Osteoblast (primary cell): ENCODE data around the gene SLC1A4. TPM values are rescaled to one million over a fixed set of nuclear protein-coding genes. Genes with fewer than 3 reads are reported as not detected.

Source experiments
- DNase-seq: peaks from one replicate; pipeline ENCODE4 v3.0.0; 2011; ENCODE audit warnings: low spot score, mixed read lengths; ENCODE audit not compliant: insufficient read length; ENCODE audit errors: missing footprints
- H2AFZ ChIP-seq: 2 replicates; pipeline ENCODE4 v1.6.0; 2011; ENCODE audit warnings: mild to moderate bottlenecking, low read length
- H3K27ac ChIP-seq: 2 replicates; pipeline ENCODE4 v1.5.1; 2011; ENCODE audit warnings: mild to moderate bottlenecking, low read depth, low read length, moderate library complexity
- H3K27me3 ChIP-seq: 2 replicates; pipeline ENCODE4 v1.6.0; 2012; ENCODE audit warnings: mild to moderate bottlenecking, control low read depth, inconsistent platforms, low read length, moderate library complexity; ENCODE audit not compliant: insufficient read depth
- H3K36me3 ChIP-seq: 2 replicates; pipeline ENCODE4 v1.5.1; 2011; ENCODE audit warnings: mild to moderate bottlenecking, low read length, control low read depth, moderate library complexity; ENCODE audit not compliant: insufficient read depth
- H3K4me1 ChIP-seq: 2 replicates; pipeline ENCODE4 v1.5.1; 2011; ENCODE audit warnings: mild to moderate bottlenecking, low read length, control low read depth, moderate library complexity; ENCODE audit not compliant: insufficient read depth
- H3K4me2 ChIP-seq: 2 replicates; pipeline ENCODE4 v1.6.0; 2011; ENCODE audit warnings: mild to moderate bottlenecking, low read length; ENCODE audit not compliant: insufficient read depth
- H3K4me3 ChIP-seq: fragments of 200-600 bp; sonication (generic); 3 replicates; pipeline ENCODE4 v1.5.1; 2012; ENCODE audit warnings: mild to moderate bottlenecking, low read length, inconsistent platforms; ENCODE audit not compliant: insufficient read depth
- H3K79me2 ChIP-seq: 2 replicates; pipeline ENCODE4 v1.6.0; 2012; ENCODE audit warnings: mild to moderate bottlenecking, low read length, control low read depth, inconsistent platforms; ENCODE audit not compliant: insufficient read depth
- H3K9me3 ChIP-seq: 2 replicates; pipeline ENCODE4 v1.5.1; 2011; ENCODE audit warnings: low read depth, low read length, control low read depth
- H4K20me1 ChIP-seq: 2 replicates; pipeline ENCODE4 v1.6.0; 2012; ENCODE audit warnings: mild to moderate bottlenecking, low read length, control low read depth; ENCODE audit not compliant: insufficient read depth
- CTCF ChIP-seq: IDR thresholded peaks from 2 replicates; pipeline ENCODE4 v1.5.1; 2011; ENCODE audit warnings: mild to moderate bottlenecking, low read depth, low read length, moderate library complexity; ENCODE audit errors: extremely low read depth
- total RNA-seq: library from RNA; depleted of rRNA; stranded (reverse); fragments of >200 nt; gene quantifications from 2 replicates; pipeline ENCODE4 v1.2.3, GENCODE V29; 2012

SLC1A4 gene
- total RNA-seq, 1 donor = 49.2 TPM

GRCh38 chr2:64985447-64985846 lies 3.8 kb upstream of the SLC1A4 start:
- H3K4me3 ChIP-seq = no peak overlapping the region
- peaks cover 8% of the 10 kb centered on the region for H3K79me2 ChIP-seq
- H3K4me1 ChIP-seq = peaks cover 8% of the 10 kb centered on the region
- H3K27ac ChIP-seq = no peak overlapping the region
- H3K4me2 ChIP-seq = no peak overlapping the region
- no peak for TF ChIP-seq CTCF
- DNase-seq = no peak
- H4K20me1 ChIP-seq = peaks cover 5% of the 10 kb centered on the region
- H3K27me3 ChIP-seq = no peaks in the 10 kb centered on the region
- H2AFZ ChIP-seq = no peak overlapping the region
- H3K9me3 ChIP-seq = no peaks in the 10 kb centered on the region
- no peaks in the 10 kb centered on the region for H3K36me3 ChIP-seq

GRCh38 chr2:64987001-64987955 lies 1.9 kb upstream of the SLC1A4 start:
- TF ChIP-seq CTCF = no peak
- DNase-seq = peak; percentile 87
- Histone ChIP-seq H3K9me3 (no peaks in the 10 kb centered on the region), H3K27ac (peak overlapping the region; percentile 99), H3K27me3 (no peaks in the 10 kb centered on the region), H3K4me2 (peak overlapping the region; percentile 90), H2AFZ (no peak overlapping the region), H3K36me3 (no peaks in the 10 kb centered on the region), H3K79me2 (peaks cover 17% of the 10 kb centered on the region), H3K4me1 (peaks cover 12% of the 10 kb centered on the region), H3K4me3 (peak overlapping the region; percentile 91), H4K20me1 (peaks cover 12% of the 10 kb centered on the region)

GRCh38 chr2:64987956-64988419 lies 1.2 kb upstream of the SLC1A4 start:
- H3K4me3 ChIP-seq = peak overlapping the region; percentile 91
- no peaks in the 10 kb centered on the region for H3K27me3 ChIP-seq
- peaks cover 12% of the 10 kb centered on the region for H3K4me1 ChIP-seq
- H3K36me3 ChIP-seq = no peaks in the 10 kb centered on the region
- DNase-seq = no peak
- H3K9me3 ChIP-seq = no peaks in the 10 kb centered on the region
- peak overlapping the region; percentile 99 for H3K27ac ChIP-seq
- peak overlapping the region; percentile 90 for H3K4me2 ChIP-seq
- TF ChIP-seq CTCF = no peak
- peaks cover 24% of the 10 kb centered on the region for H3K79me2 ChIP-seq
- peaks cover 16% of the 10 kb centered on the region for H4K20me1 ChIP-seq
- H2AFZ ChIP-seq = no peak overlapping the region
